ENCODE measurements around the gene PLA2G4F. TPM values are rescaled to one million over a fixed set of nuclear protein-coding genes. Genes with fewer than 3 reads are reported as not detected.

Gene PLA2G4F
- total RNA-seq, 1 experiment from 2014 or later: 0.05 TPM

- Histone ChIP-seq H4K20me1 (ENCODE audit: insufficient read depth) (no peaks in the 10 kb centered on the region), H3K4me2 (ENCODE audit: low read length) (no peak overlapping the region), H3K9me3 (ENCODE audit: control insufficient read depth in 1 of 2, insufficient read depth in 1 of 2, low read depth in 1 of 2, low read length in 2 of 2) (no peaks in the 10 kb centered on the region), H3K79me2 (ENCODE audit: insufficient read depth, low read length) (0 out of 2 replicates have a peak, but pooled peaks cover 3% of the 10 kb centered on the region), H2AFZ (ENCODE audit: low read depth, low read length, poor library complexity, severe bottlenecking) (no peak overlapping the region), H3K9me2 (ENCODE audit: insufficient read depth) (no peaks in the 10 kb centered on the region), H3K4me3 (replicated peaks in 1 of 2; ENCODE audit: low read depth in 1 of 2, low read length in 2 of 2) (no peak overlapping the region), H3K4me1 (ENCODE audit: control insufficient read depth in 1 of 2, insufficient read depth in 2 of 2, low read length in 2 of 2) (no peaks in the 10 kb centered on the region), H3K27ac (ENCODE audit: low read depth, low read length) (no peak overlapping the region), H3K9ac (ENCODE audit: low read length) (no peak overlapping the region), H3K36me3 (ENCODE audit: control insufficient read depth in 1 of 2, insufficient read depth in 2 of 2, low read length in 2 of 2) (peaks cover 0 to 6% of the 10 kb centered on the region in 2 experiments; a peak in 3 of 4 replicates), H3K27me3 (ENCODE audit: insufficient read depth, low read length) (no peaks in the 10 kb centered on the region)
- intact Hi-C loops (cut with micrococcal nuclease): no loop called here
- ATAC-seq (no peak), DNase-seq (ENCODE audit: low read depth, low spot score) (no peak)
- CTCF ChIA-PET: no interaction called here
- no peak for TF ChIP-seq TCF7L2 (IDR thresholded peaks at IDR 0.05; ENCODE audit: borderline replicate concordance, extremely low read depth, insufficient read depth, insufficient read length)
- TF ChIP-seq EGR1 (IDR thresholded peaks at IDR 0.05; ENCODE audit: low read depth): no peak
- TF ChIP-seq FOSL1 (IDR thresholded peaks at IDR 0.05; ENCODE audit: low read depth): no peak
- peak; percentile 22; the same call in 1 of the 2 replicates for TF ChIP-seq CEBPB (IDR thresholded peaks at IDR 0.05; ENCODE audit: low read depth)
- no TSS peak for BruUV-seq (replicated peaks)
- RAD21 ChIA-PET (ENCODE audit: low non-redundant PET in 1 of 2, low total read pairs in 2 of 2, uncharacterized antibody in 2 of 2, unreplicated experiment in 2 of 2): no interaction called here
- POLR2A ChIA-PET: no interaction called here
Measured at GRCh38 chr15:42194513-42194912, 38.1 kb upstream of the PLA2G4F start.

GRCh38 chr15:42193383-42193782 lies 36.9 kb upstream of the PLA2G4F start:
- CTCF ChIA-PET: no interaction called here
- H2AFZ ChIP-seq (ENCODE audit: low read depth, low read length, poor library complexity, severe bottlenecking): no peak overlapping the region
- DNase-seq (ENCODE audit: low read depth, low spot score): no peak
- RAD21 ChIA-PET (ENCODE audit: low non-redundant PET in 1 of 2, low total read pairs in 2 of 2, uncharacterized antibody in 2 of 2, unreplicated experiment in 2 of 2): no interaction called here
- no peaks in the 10 kb centered on the region for H3K9me2 ChIP-seq (ENCODE audit: insufficient read depth)
- H3K4me3 ChIP-seq (replicated peaks in 1 of 2; ENCODE audit: low read depth in 1 of 2, low read length in 2 of 2): no peak overlapping the region
- H3K9ac ChIP-seq (ENCODE audit: low read length): no peak overlapping the region
- POLR2A ChIA-PET: no interaction called here
- H3K27ac ChIP-seq (ENCODE audit: low read depth, low read length): no peak overlapping the region
- H3K27me3 ChIP-seq (ENCODE audit: insufficient read depth, low read length): no peaks in the 10 kb centered on the region
- H3K4me1 ChIP-seq (ENCODE audit: control insufficient read depth in 1 of 2, insufficient read depth in 2 of 2, low read length in 2 of 2): no peaks in the 10 kb centered on the region
- no peaks in the 10 kb centered on the region for H4K20me1 ChIP-seq (ENCODE audit: insufficient read depth)
- no peaks in the 10 kb centered on the region for H3K9me3 ChIP-seq (ENCODE audit: control insufficient read depth in 1 of 2, insufficient read depth in 1 of 2, low read depth in 1 of 2, low read length in 2 of 2)
- H3K4me2 ChIP-seq (ENCODE audit: low read length): no peak overlapping the region
- peaks cover 0 to 6% of the 10 kb centered on the region in 2 experiments; a peak in 3 of 4 replicates for H3K36me3 ChIP-seq (ENCODE audit: control insufficient read depth in 1 of 2, insufficient read depth in 2 of 2, low read length in 2 of 2)
- H3K79me2 ChIP-seq (ENCODE audit: insufficient read depth, low read length): 0 out of 2 replicates have a peak, but pooled peaks cover 3% of the 10 kb centered on the region
- ATAC-seq: no peak
- intact Hi-C loops (cut with micrococcal nuclease): no loop called here
- TF ChIP-seq ZFX (IDR thresholded peaks at IDR 0.05) (no peak), TCF7L2 (IDR thresholded peaks at IDR 0.05; ENCODE audit: borderline replicate concordance, extremely low read depth, insufficient read depth, insufficient read length) (no peak), JUND (IDR thresholded peaks at IDR 0.05) (no peak), CEBPB (IDR thresholded peaks at IDR 0.05; ENCODE audit: low read depth) (no peak), POLR2A (IDR thresholded peaks at IDR 0.05; ENCODE audit: borderline replicate concordance, extremely low read depth, insufficient read depth, insufficient read length) (no peak), EGR1 (IDR thresholded peaks at IDR 0.05; ENCODE audit: low read depth) (no peak), CTCF (IDR thresholded peaks at IDR 0.05 in 2 of 3, conservative IDR thresholded peaks at IDR 0.05 in 1 of 3; ENCODE audit: borderline replicate concordance in 1 of 3, insufficient read depth in 1 of 3, low read depth in 2 of 3, low read length in 2 of 3) (no peak), ZNF274 (IDR thresholded peaks at IDR 0.05; ENCODE audit: low read depth, low read length) (no peak), REST (IDR thresholded peaks at IDR 0.05; ENCODE audit: low read depth) (no peak), RAD21 (IDR thresholded peaks at IDR 0.05; ENCODE audit: low read depth) (no peak), YY1 (IDR thresholded peaks at IDR 0.05; ENCODE audit: extremely low read depth, insufficient replicate concordance, low read depth, low read length) (no peak), ELF1 (IDR thresholded peaks at IDR 0.05; ENCODE audit: borderline replicate concordance, low read depth) (no peak), FOSL1 (IDR thresholded peaks at IDR 0.05; ENCODE audit: low read depth) (no peak), CBX3 (IDR thresholded peaks at IDR 0.05; ENCODE audit: low read depth) (no peak)
- no TSS peak for BruUV-seq (replicated peaks)

All from HCT116 (cell line).